ENCODE measurements around the gene ATG7.
"Not testable (repeated sequence)": the region's sequence is repeated elsewhere in the genome, so short reads cannot be mapped to it uniquely, and the experiment has no call there.

The ATG7 gene

DNA sequence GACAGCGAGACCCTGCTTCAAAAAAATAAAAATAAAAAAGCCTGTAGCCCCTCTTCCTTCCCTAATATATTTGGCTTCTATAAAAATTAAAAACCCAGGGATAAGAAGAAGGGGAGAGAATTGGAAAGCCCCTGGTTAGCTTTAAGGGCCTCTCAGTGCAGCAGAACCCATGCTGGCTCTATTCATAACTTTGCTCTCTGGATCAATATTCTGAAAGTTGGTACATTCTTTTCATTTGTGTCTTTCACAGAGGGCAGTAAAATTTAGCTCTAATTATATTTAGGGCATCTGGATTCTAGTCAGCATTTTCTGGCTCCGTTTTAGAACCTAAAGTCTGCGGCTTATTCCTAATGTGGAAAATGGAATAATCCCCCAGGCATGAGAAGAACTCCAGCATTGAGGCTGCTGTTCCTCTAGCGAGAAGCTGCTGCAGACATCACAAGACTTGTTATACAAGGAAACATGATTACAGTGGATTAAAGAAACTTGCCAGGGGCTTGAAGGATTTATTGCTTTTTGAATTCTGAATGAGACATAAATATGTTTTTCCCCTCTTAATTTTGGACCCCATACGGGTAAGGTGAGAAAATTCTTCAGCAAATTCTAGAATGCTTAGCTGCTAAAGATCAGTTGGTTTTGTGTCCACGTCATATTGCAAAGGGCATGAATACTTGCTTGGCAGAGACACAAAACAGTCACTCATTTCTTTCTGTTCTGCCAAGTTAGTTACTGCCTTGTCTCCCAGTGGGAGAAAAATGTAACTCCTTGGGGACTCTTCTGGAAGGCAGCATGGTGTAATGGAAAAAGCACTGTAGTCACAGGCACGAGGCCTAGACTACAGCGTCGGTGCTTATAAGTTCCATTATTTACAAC lies 193.8 kb downstream of the ATG7 start:
- no peak for DNase-seq (ENCODE audit: low spot score)

DNA sequence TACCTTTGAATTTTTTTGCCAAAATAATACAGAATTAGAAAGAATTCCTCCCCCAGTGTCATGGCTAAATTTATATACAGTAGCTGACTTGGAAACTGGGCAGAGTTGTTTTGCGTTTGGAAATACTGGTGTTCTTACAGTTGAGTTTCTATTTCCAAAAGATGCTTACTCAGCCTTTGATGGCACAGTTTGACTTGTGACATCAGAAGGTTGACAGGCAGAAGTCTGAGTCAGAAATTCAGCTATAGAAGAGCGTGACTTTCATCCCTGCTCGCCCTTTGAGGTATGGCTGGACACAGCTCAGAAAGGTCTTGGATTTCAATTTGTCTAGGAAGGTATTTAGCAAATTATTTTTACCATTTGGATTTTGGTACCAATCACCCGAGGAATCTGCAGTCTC lies 195.7 kb downstream of the ATG7 start:
- no peak for DNase-seq (ENCODE audit: low spot score)

DNA sequence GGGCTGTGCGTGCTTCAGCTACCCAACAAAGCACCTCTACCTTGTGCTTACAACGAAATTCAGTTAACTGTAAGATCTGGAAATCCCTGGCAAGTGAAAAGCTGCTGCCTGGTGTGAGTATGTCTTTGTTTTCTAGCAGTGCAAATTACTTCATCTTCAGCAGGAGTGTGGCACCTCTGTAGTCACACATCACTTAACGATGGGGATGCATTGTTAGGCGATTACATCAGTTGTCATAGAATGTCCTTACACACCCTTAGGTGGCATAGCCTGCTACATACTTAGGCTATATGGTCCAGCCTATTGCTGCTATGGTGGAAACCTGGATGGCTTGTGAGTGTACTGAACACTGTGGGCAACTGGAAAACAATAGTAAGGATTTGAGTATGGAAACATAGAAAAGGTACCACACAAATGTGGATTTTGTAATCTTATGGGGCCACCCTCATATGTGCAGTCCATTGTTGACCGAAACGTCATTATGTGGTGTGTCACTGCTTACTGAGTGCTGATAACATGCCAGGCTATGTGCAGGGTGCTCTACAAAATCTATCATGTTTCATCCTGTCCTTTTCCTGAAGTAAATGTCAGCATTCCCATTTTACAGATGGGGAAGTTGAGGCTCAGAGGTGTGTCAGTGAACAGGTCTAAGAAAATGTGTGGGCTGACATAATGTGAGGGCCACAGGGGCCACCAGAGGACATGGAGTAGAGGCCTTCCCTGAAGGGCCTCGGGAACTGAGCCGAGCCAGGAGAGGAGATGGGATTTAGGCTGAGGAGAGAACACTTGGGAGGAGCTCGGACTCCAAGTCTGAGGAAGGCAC lies 198.0 kb downstream of the ATG7 start:
- no peak for DNase-seq (ENCODE audit: low spot score)

DNA sequence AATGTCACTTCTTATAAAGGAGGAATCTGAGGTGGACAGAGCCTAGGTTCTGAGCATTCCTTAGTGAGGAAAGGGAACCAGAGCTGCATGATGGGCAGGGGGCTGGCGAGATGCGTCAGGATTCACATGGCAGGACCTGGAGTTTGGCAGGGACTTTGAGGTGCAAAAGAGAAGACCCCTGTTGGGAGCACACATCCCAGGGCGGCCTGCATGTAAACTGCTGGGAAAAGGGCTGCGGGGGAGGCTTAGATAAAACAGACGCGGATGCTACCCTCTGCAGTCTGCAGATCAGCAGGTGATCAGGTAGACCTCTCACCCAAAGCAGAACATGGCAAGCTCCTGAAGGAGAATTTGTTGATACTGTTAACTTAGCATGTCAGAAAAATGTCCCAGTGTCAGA lies 203.1 kb downstream of the ATG7 start:
- DNase-seq (ENCODE audit: low spot score), result no peak

DNA sequence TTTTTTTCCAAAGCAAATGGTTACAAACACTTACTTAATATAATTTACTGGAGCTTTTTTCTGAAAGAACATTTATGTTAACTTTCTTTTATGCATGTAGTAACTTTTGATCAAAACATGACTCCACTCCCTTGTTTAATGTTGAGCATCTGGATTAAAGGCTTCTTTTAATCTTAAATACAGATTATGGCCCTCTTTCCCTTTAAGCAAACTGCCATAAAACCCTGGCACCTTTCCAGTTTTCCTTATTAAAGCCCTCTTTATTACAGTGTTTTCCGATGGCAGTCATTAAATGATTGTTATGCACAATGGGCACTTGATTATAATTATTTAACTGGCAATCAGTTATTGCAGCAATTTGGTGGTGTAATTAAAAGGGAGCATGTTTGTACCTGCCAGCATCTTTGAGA lies 204.5 kb downstream of the ATG7 start:
- no peak for DNase-seq (ENCODE audit: low spot score)

DNA sequence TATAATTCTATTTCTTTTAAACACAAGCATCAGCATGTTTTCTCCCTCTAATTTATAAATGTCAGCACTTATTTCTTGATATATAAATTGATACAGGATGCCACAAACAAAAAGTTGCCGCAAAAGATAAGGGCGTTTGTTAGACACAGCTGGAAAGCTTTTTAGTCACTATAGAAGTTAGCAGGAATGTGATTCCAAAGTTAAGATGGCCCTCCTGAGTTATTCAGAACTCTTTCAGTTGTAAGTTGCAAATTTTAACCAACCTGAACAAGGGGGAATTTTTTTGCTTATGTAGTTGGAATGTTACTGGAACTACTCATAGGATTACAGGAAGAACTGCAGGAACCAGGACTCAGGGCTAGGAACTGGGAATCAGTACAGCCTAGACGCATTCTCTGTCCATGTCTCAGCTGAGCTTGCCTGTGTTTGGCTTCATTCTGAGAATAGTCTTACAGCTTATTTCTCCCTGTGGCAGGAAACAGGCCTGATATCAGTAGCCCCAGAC lies 205.3 kb downstream of the ATG7 start:
- DNase-seq (ENCODE audit: low spot score), result no peak

DNA sequence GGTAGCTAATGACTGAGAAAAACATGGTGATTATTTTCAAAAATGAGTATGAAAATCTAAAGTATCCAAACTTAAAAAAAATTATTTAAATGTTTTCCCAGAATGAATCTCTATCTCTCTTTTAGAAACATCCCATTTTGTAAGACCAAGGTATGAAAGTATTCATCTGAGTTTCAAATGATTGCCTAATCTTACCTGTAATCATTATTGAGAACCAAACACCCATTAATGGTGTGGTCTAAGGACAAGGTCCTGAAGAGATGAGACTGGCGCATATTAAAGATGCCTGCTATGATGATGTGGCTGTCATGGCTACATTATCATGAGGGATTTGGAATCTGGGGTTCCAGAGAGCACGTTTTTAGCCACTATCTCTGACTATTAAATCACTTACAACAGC lies 206.0 kb downstream of the ATG7 start:
- DNase-seq (ENCODE audit: low spot score), result no peak

DNA sequence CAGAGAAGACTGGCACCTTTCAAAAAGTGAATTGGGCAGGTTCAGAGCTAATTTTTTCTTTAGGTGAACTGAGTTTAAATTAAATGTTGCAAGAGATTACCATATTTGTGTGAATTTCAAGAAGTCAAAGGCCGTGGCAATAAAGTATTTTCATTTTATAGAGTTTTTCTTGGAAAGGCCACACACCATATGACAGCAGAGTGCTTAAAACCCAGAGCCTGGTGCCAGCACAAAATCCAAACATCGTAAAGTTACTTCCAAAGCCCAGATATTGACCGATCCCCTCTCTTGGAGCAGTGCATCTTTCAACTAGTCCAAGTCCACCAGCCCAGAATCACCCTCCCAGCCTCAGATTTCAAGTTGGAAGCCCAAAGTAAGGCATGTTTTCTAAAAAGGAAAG lies 207.0 kb downstream of the ATG7 start:
- DNase-seq (ENCODE audit: low spot score), result no peak

DNA sequence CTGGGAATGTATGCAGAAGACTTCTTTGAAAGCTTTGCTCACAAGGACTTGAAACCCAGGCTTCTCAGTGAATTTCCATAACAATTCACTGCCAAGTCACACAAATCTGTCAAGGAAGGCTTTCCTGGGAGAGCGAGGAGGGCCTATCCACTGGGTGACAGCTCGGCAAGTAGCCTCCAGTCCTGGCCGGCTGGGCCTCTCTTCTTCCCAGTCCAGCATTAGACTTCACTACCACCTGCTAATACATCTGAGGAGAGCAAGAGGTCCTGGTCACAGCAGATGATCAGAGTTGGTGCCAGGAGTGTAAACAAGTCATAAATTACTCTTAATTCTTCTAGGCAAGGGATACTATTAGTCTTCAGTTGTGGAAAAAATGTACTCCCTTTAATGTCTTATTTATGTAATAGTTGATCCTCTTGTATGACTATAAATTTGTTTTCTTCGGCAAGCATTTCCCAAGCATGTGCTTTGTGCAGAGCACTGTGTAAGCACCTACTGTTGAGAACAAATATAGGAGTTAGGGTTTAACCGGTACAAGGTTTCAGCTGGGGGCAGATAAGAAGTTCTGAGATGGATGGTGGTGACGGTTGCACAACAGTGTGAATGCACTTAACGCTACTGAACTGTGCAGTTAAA lies 208.6 kb downstream of the ATG7 start:
- DNase-seq (ENCODE audit: low spot score), result no peak

DNA sequence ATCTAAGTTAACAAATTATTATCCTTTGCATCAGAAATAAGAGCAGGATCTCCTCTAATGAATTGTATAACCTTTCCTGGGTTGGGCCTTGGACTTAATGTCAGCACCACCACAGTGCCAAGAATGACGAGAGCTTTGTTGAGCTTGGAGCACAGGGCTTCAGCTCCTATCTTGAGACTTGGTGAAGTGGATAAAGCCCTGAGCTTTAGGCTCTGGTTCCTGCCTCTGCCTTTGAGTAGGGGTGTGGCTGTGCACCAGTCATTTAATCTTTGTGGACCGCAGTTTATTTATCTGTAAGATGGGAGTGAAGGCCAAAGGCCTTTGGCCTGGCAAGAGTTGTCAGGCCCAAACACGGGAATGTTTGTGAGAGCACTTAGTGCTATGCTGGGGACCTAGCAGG lies 209.4 kb downstream of the ATG7 start:
- DNase-seq (ENCODE audit: low spot score), result no peak

DNA sequence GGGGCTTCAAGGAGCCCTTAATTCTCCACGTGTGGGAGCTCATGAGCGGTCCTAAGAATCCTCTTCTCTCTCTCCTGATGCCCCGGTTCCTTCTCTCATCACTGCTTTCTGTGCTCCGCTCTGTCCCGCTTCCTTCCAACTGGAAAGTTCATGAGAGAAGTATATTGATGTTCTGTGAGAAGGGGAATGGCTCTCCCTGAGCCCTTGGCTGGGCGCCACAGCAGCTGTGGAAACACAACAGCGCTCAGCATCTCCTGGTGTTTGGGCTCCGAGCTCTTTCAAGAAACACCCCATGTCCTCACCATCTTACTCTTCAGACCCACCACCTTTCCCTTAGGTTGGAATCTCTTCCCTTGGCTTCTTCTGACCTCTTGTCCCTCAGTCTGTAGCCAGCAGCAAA lies 209.8 kb downstream of the ATG7 start:
- no peak for DNase-seq (ENCODE audit: low spot score)

DNA sequence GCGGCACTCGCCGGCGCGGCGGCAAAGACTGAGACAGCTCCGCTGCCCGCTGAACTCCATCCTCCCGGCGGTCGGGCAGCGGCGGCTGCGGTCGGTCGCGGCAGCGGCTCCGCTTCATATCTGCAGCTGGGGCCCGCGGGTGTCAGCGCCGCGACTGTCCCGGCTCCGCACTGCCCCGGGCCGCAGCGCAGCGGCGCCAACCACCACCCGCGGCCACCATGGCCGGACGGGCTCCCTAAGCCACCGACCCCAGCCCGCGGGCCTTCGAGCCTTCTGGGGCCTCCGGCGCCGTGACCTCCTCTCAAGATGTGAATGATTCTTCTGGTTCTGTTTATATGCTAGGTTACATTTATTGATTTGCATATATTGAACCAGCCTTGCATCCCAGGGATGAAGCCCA lies 216.2 kb downstream of the ATG7 start:
- not testable (repeated sequence) for DNase-seq (ENCODE audit: low spot score)

DNA sequence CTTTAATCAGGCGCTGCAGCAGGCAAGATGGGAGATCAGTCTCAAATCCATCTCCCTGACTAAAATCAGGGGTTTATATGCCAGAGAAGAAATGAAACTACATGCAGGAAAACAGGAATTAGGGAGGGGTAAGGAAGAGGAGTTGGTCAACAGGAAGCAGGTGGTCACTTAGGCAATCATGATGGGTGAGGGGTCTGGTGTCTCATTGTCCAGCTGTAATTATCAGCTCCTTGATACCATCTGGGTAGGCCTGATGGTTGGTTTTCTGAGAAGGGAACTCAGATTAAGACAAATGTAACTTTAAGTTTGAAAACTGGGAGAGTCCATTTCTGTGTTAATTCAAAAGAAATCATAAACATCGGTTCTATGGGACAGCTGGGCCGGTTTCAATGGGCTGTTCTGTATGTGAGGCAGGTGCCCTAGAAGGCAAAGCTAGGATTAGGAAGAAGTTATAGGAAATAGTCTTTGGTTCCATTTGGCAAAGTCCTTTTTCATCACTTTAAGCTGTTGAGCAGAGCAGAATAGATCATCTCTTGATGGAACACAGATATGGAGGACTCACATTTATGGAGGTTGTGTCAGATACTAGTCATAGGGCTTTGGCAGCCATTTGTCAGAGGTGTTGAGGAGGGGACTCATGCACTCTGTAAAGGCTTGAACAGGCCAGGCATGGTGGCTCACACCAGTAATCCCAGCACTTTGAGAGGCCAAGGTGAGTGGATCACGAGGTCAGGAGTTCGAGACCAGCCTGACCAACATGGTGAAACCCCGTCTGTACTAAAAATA lies 222.1 kb downstream of the ATG7 start:
- no peak for DNase-seq (ENCODE audit: low spot score)

DNA sequence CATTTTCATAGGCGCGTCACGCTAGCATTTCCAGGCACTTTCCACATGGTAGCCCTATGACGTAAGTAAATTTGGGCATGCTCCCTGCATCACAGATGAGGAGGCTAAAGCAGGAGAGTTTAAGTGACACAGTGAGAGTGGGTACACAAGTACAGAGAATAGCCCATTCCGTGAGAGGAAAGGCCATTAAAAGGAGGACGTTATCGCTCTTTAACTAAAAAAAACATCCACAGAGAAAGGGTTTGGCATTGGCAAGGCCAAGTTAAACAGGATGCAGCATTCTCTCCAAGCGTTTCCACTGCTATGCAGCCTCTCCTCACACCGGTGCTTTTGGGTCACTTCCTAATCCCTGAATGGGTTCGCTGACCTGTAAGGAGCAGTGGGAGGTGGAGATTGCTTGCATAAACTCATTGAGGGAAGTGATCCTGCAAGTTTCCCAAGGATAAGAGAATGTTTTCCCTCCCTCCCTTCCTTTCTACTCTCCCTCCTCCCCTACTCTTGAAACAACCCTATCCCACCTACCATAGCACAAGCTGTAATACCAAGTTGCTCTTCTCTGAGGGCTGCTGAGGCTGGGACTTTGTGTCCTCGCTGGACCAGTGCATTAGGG lies 223.9 kb downstream of the ATG7 start:
- no peak for DNase-seq (ENCODE audit: low spot score)

DNA sequence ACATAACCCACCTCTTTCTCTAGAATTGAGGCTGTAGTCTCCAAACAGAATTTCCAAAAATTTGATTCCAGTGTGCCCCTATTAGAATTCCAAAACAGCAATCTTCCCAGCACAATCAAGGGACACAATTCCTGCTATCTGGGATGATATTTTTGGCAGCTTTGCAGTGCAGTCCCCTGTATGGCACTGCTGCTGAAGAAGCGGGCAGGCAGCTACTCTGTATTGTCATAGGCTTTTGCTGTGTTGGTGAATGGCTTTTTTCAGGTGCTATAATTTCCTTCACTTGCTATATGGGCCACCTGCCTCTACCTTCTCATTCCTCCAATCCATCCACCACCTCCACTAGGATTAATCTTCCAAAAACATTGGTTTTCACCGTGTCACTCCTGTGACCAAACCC lies 226.0 kb downstream of the ATG7 start:
- DNase-seq (ENCODE audit: low spot score), result no peak

DNA sequence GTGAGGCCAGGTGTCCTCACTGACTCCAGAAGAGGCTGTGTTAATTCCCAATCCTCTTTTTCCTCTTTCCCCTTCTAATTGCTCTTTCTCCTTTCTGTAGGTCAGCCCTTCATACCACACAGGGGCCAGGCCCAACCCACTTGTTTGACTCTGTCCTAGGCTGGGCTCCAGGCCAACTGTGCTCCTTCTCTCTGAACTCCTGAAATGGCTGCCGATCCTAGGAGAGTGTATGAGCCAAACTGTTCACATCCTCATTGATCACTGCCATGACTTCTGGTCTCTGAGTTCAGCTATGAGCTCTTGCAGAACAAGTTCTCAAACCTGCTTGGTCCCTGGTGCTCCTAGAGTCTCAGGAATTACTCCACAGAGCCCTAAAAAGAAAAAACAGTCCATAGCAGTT lies 226.4 kb downstream of the ATG7 start:
- DNase-seq (ENCODE audit: low spot score), result no peak

DNA sequence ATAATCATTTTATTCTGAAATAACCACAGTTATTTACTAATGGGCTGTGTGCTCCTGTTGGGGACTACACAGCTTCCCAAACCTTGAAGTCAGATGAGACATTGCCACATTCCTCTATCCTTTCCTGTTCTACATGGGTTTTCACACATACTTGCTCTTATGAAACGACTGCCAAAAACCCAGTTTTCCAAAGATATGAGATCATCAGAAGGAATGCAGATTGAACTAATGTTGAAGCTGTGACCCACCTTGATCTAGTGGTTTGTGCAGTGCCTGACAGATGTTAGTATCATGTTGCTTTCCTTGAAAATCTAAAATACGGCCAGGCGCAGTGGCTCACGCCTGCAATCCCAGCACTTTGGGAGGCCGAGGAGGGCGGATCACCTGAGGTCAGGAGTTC lies 226.9 kb downstream of the ATG7 start:
- no peak for DNase-seq (ENCODE audit: low spot score)

DNA sequence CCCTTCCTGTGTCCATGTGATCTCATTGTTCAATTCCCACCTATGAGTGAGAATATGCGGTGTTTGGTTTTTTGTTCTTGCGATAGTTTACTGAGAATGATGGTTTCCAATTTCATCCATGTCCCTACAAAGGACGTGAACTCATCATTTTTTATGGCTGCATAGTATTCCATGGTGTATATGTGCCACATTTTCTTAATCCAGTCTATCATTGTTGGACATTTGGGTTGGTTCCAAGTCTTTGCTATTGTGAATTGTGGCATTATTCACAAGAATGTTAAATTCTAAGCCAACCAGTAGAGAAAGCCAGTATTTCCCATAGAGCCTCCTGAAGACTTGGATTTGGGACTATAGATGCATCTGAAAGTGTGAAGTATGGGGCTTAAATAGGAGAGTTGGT lies 230.2 kb downstream of the ATG7 start:
- not testable (repeated sequence) for DNase-seq (ENCODE audit: low spot score)

DNA sequence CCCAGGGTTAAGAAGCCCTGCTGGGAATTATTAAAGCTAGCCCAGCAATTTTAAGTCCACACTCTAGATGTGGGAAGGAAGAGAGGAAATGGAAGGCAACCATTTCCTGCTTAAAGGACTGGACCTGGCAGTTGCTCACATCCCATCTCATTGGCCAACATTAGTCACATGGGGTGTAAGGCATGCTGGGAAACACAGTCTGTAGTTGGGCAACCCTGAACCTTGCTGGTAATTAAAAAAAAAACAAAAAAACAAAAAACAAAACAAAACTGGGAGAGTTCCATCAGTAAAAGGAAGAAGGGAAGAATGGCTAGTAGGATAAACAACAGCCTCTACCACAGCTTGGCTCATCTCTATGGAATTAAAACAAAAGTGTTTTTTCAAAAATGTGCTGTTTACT lies 235.5 kb downstream of the ATG7 start:
- DNase-seq (ENCODE audit: low spot score), result no peak

DNA sequence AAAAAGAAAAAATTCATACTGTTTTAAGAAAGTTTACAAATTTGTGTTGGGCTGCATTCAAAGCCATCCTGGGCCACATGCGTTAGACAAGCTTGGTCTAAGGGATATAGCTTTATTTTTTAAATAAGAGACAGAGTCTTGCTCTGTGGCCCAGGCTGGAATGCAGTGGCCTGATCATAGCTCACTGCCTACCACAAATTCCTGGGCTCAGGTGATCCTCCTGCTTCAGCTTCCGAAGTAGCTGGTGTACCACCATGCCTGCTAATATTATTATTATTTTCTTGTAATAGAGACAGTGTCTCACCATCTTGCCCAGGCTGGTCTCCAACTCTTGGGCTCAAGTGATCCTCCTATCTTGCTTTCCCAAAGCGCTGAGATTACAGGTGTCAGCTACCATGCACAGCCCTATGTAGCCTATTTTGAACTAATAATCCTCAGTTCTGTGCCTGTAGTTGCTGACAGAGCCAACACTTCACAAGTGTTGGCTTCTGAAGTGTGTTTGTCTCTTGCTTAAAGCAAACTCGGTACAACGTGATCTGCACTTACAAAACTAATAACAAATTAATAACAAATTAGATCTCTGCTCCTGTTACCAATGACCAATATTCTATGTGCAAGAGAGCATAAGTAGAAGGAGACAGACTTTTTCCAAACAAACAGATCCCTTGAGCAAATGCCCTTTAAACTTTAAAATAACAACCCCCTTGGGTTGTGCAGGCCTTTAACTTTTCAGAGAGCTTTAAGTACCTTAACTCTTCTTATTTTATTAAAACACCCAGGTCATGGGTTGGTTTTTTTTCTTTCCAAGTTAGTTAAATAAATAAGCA lies 236.4 kb downstream of the ATG7 start:
- no peak for DNase-seq (ENCODE audit: low spot score)

Data from CD4-positive, alpha-beta T cell treated with Interleukin-15 for 4 hours (primary cell).